GM19043 (cell line): ENCODE data around the gene DNAH5.

Source experiments
- ATAC-seq: cut with Tn5 transposase; IDR thresholded peaks from one replicate; pipeline ENCODE4 v1.9.1; 2021; ENCODE audit warnings: low read depth; ENCODE audit not compliant: unreplicated experiment

DNAH5 gene

GRCh38 chr5:13735691-13736090 lies 208.8 kb downstream of the DNAH5 start:
- ATAC-seq: no peak

GRCh38 chr5:13731121-13731628 lies 213.3 kb downstream of the DNAH5 start:
- no peak for ATAC-seq

- ATAC-seq: no peak
Observed at GRCh38 chr5:13708906-13709305, 235.6 kb downstream of the DNAH5 start.

- no peak for ATAC-seq
Observed at GRCh38 chr5:13708432-13708831, 236.1 kb downstream of the DNAH5 start.

- no peak for ATAC-seq
Observed at GRCh38 chr5:13704396-13704795, 240.1 kb downstream of the DNAH5 start.

GRCh38 chr5:13700626-13701025 lies 243.9 kb downstream of the DNAH5 start:
- ATAC-seq: no peak

GRCh38 chr5:13698885-13699284 lies 245.6 kb downstream of the DNAH5 start:
- no peak for ATAC-seq

- no peak for ATAC-seq
Observed at GRCh38 chr5:13695076-13695712, 249.3 kb downstream of the DNAH5 start.

GRCh38 chr5:13692172-13692571 lies 252.3 kb downstream of the DNAH5 start:
- ATAC-seq: no peak

- no peak for ATAC-seq
Observed at GRCh38 chr5:13676531-13676930, 268.0 kb downstream of the DNAH5 start.

- no peak for ATAC-seq
Observed at GRCh38 chr5:13674391-13674790, 270.1 kb downstream of the DNAH5 start.

GRCh38 chr5:13673511-13673910 lies 271.0 kb downstream of the DNAH5 start:
- no peak for ATAC-seq

GRCh38 chr5:13664377-13664776 lies 280.1 kb downstream of the DNAH5 start:
- no peak for ATAC-seq

- ATAC-seq: no peak
Observed at GRCh38 chr5:13662626-13663025, 281.9 kb downstream of the DNAH5 start.

GRCh38 chr5:13661272-13661671 lies 283.2 kb downstream of the DNAH5 start:
- no peak for ATAC-seq

GRCh38 chr5:13660072-13660471 lies 284.4 kb downstream of the DNAH5 start:
- ATAC-seq: no peak

GRCh38 chr5:13659391-13659790 lies 285.1 kb downstream of the DNAH5 start:
- no peak for ATAC-seq

GRCh38 chr5:13658761-13659160 lies 285.7 kb downstream of the DNAH5 start:
- ATAC-seq: no peak

GRCh38 chr5:13658152-13658551 lies 286.3 kb downstream of the DNAH5 start:
- ATAC-seq: no peak

- ATAC-seq: no peak
Observed at GRCh38 chr5:13653709-13654108, 290.8 kb downstream of the DNAH5 start.

GRCh38 chr5:13649656-13650055 lies 294.8 kb downstream of the DNAH5 start:
- no peak for ATAC-seq

GRCh38 chr5:13648822-13649221 lies 295.7 kb downstream of the DNAH5 start:
- no peak for ATAC-seq

- ATAC-seq: no peak
Observed at GRCh38 chr5:13643734-13644133, 300.8 kb downstream of the DNAH5 start.
